Activated T-helper 2 cell treated with anti-CD3 and anti-CD28 coated beads, Interferon-gamma antibody, Interleukin-2, Interleukin-4, amounts not matched to agents 10 μg/mL and 5 μg/mL and 100 μg/mL, durations not matched to agents 14 hours and 24 hours and 36 hours (primary cell): ENCODE data around the gene EEF1AKMT2. TPM values are rescaled to one million over a fixed set of nuclear protein-coding genes. Genes with fewer than 3 reads are reported as not detected.
"Not testable (repeated sequence)": the region's sequence is repeated elsewhere in the genome, so short reads cannot be mapped to it uniquely, and the experiment has no call there.

Experiments
- DNase-seq: peaks from one replicate; pipeline ENCODE4 v3.0.0; 2021; ENCODE audit warnings: low spot score
- H3K27ac Mint-ChIP-seq: one replicate; pipeline ENCODE4 v1.8.0; 2021; ENCODE audit warnings: mixed read lengths
- H3K27me3 Mint-ChIP-seq: one replicate; pipeline ENCODE4 v1.8.0; 2021; ENCODE audit warnings: low read depth, mixed read lengths
- H3K36me3 Mint-ChIP-seq: one replicate; pipeline ENCODE4 v1.8.0; 2021; ENCODE audit warnings: low read depth, mixed read lengths
- H3K4me1 Mint-ChIP-seq: one replicate; pipeline ENCODE4 v1.8.0; 2021; ENCODE audit warnings: low read depth, mixed read lengths
- H3K4me3 Mint-ChIP-seq: one replicate; pipeline ENCODE4 v1.8.0; 2021; ENCODE audit warnings: low read depth, mild to moderate bottlenecking, moderate library complexity, mixed read lengths
- H3K9me3 Mint-ChIP-seq: one replicate; pipeline ENCODE4 v1.8.0; 2021; ENCODE audit warnings: mixed read lengths
- intact Hi-C: fragments of 100-400 bp; cut with micrococcal nuclease; formaldehyde crosslinking; loops from one replicate; pipeline ENCODE4 v1.15.1; 2023
- total RNA-seq: library from RNA; stranded (reverse); gene quantifications from 2 replicates; pipeline ENCODE4 v1.2.3, GENCODE V29; 2022

Gene EEF1AKMT2
- total RNA-seq, 1 donor from 2014 or later: 20.9 TPM

GRCh38 chr10:124748166-124748565 is 43.5 kb downstream of the EEF1AKMT2 start:
- Mint-ChIP-seq H3K4me1 (peaks cover 23% of the 10 kb centered on the region), H3K4me3 (no peak overlapping the region), H3K9me3 (no peaks in the 10 kb centered on the region), H3K27me3 (no peaks in the 10 kb centered on the region), H3K27ac (no peak overlapping the region), H3K36me3 (peaks cover 31% of the 10 kb centered on the region)
- DNase-seq: no peak
- intact Hi-C loops: loop anchor here (10.0 kb wide), 1 partner anchor 167 kb away; no protein-coding TSS in a partner anchor

- Mint-ChIP-seq H3K27ac (no peak overlapping the region), H3K4me1 (peaks cover 25% of the 10 kb centered on the region), H3K27me3 (peaks cover 2% of the 10 kb centered on the region), H3K4me3 (no peak overlapping the region), H3K36me3 (peaks cover 34% of the 10 kb centered on the region), H3K9me3 (no peaks in the 10 kb centered on the region)
- intact Hi-C loops: loop anchor here (10.0 kb wide), 1 partner anchor 167 kb away; no protein-coding TSS in a partner anchor
- DNase-seq: no peak
Observed at GRCh38 chr10:124747745-124748144, 43.9 kb downstream of the EEF1AKMT2 start.

- peaks cover 30% of the 10 kb centered on the region for H3K4me1 Mint-ChIP-seq
Observed at GRCh38 chr10:124746992-124747391, 44.7 kb downstream of the EEF1AKMT2 start.

GRCh38 chr10:124746447-124746846 is 45.2 kb downstream of the EEF1AKMT2 start:
- not testable (repeated sequence) for H3K27ac Mint-ChIP-seq, DNase-seq, H3K4me3 Mint-ChIP-seq, H3K27me3 Mint-ChIP-seq, H3K9me3 Mint-ChIP-seq
- Mint-ChIP-seq H3K4me1 (peaks cover 34% of the 10 kb centered on the region), H3K36me3 (peaks cover 34% of the 10 kb centered on the region)
- intact Hi-C loops: loop anchor here (10.0 kb wide), 1 partner anchor 168 kb away; no protein-coding TSS in a partner anchor

More at GRCh38 chr10:124746992-124747391, 44.7 kb downstream of the EEF1AKMT2 start:
- Mint-ChIP-seq H3K36me3 (peaks cover 37% of the 10 kb centered on the region), H3K9me3 (no peaks in the 10 kb centered on the region), H3K4me3 (no peak overlapping the region), H3K27me3 (peaks cover 5% of the 10 kb centered on the region), H3K27ac (no peak overlapping the region)
- intact Hi-C loops: loop anchor here (10.0 kb wide), 1 partner anchor 168 kb away; no protein-coding TSS in a partner anchor
- no peak for DNase-seq

GRCh38 chr10:124745673-124746072 is 46.0 kb downstream of the EEF1AKMT2 start:
- Mint-ChIP-seq H3K27ac (no peak overlapping the region), H3K4me3 (no peak overlapping the region), H3K4me1 (peaks cover 40% of the 10 kb centered on the region), H3K27me3 (peaks cover 6% of the 10 kb centered on the region), H3K36me3 (peaks cover 33% of the 10 kb centered on the region), H3K9me3 (no peaks in the 10 kb centered on the region)
- no peak for DNase-seq
- intact Hi-C loops: loop anchor here (10.0 kb wide), 1 partner anchor 169 kb away; no protein-coding TSS in a partner anchor

- Mint-ChIP-seq H3K4me1 (peaks cover 44% of the 10 kb centered on the region), H3K4me3 (peak overlapping the region; percentile 74), H3K27me3 (peaks cover 6% of the 10 kb centered on the region), H3K36me3 (peaks cover 32% of the 10 kb centered on the region), H3K9me3 (no peaks in the 10 kb centered on the region), H3K27ac (no peak overlapping the region)
- intact Hi-C loops: loop anchor here (10.0 kb wide), 1 partner anchor 170 kb away; no protein-coding TSS in a partner anchor
- no peak for DNase-seq
Observed at GRCh38 chr10:124745252-124745651, 46.4 kb downstream of the EEF1AKMT2 start.

DNA sequence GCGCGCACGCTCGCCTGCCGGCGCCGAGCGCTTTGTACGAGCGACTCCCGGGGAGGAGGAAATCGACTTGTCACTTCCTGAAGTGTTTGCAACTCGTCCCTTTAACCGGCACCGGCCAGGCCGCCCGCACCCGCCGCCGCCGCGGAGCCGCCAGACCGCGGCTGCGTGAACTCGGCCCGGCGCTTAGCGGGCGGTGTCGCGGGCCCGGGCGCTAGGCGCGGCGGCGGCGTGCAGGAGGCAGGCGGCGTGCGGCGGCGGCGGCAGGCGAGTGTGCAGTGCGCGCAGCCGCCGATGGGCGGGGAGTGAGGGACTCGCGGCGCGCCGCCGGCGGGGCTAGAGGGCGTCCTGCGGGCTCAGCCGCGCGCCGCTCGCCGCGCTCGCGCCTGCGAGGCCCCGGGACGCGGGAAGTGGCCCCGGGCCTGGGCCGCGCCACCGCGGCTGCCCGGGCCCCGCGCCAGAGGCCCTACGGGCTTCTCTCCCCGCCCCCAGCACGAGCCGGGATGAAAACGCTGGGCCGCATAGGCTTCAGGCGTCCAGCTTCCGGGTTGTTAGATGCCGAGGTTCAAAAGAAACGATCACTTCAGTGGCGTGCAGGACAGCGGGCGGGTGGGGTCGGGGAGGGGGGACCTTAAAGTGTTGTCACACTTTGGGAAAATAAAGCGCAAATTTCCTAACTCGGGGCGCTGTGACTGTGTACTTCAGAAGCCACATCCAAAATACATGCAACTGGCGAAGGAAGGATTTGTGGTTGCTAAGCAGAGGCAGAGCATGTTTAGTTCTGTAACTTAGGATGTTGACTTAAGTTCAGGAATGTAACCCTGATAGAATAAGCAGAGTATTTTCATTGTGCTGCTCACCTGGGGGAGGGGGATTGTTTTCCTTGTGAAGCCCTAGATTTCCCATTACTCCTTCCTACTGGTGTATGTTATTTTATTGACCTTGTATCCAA is 47.3 kb downstream of the EEF1AKMT2 start, which contains the start of gene FAM53B:
TSS of gene FAM53B (minus strand) at position 277 of the 949 bp plus-strand sequence. CDS start 37,665 bp downstream, outside the sequence.
- H3K27ac Mint-ChIP-seq: peak within 1 kb of the TSS; percentile 93
- no peaks in the 10 kb centered on the region for H3K9me3 Mint-ChIP-seq
- DNase-seq: peak; percentile 77
- peaks cover 46% of the 10 kb centered on the region for H3K4me1 Mint-ChIP-seq
- peaks cover 37% of the 10 kb centered on the region for H3K36me3 Mint-ChIP-seq
- H3K27me3 Mint-ChIP-seq: peaks cover 6% of the 10 kb centered on the region
- peak within 1 kb of the TSS; percentile 98 for H3K4me3 Mint-ChIP-seq
- intact Hi-C loops: loop anchor here (1.0 to 10.0 kb wide), 3 partner anchors 16 to 170 kb away; partner anchors contain the start of gene EEF1AKMT2

- no peaks in the 10 kb centered on the region for H3K9me3 Mint-ChIP-seq
- intact Hi-C loops: loop anchor here (1.0 to 10.0 kb wide), 3 partner anchors 15 to 171 kb away; partner anchors contain the start of gene EEF1AKMT2
- H3K36me3 Mint-ChIP-seq: peaks cover 47% of the 10 kb centered on the region
- peak overlapping the region; percentile 98 for H3K4me3 Mint-ChIP-seq
- no peak for DNase-seq
- peaks cover 6% of the 10 kb centered on the region for H3K27me3 Mint-ChIP-seq
- H3K4me1 Mint-ChIP-seq: peaks cover 48% of the 10 kb centered on the region
- peak overlapping the region; percentile 93 for H3K27ac Mint-ChIP-seq
Observed at GRCh38 chr10:124743191-124744101, 48.2 kb downstream of the EEF1AKMT2 start.

DNA sequence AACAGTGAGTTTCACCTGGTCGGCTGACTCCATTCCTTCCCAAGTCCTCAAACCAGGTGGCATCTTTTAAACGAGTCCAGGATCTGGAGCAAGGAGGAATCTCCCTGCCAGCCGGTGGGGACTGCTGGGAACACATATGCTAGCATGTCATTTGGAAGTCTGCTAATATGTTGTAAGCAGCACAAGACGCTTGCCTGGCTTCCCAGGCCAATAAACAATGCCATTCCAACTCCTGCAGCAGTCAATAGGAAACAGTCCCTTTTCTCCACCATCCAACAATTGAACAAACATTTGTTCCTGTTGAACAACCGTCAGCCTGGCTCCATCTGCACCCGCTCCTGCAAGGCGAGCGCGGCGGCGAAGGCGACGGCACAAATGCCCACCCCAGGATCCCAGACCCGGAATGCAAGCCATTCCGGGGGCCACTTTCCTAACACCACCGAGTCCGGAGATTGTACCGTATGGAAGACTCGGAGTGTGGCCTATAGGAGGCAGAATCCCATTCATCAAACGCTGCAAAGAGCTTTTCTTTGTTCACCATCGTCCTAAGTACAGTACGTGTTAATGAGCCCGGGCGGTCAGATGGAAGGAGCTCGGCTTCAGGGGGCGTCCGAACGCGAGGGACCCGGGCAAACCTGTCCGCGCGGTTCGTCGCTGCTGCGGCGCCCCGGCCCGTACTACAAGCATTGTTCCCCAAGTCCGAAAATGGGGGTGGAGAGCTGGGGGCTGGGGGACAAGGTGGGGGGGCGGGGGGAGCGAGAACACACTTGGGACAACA is 49.1 kb downstream of the EEF1AKMT2 start:
- DNase-seq: no peak
- H3K27me3 Mint-ChIP-seq: peaks cover 6% of the 10 kb centered on the region
- peak overlapping the region; percentile 65 for H3K27ac Mint-ChIP-seq
- H3K9me3 Mint-ChIP-seq: no peaks in the 10 kb centered on the region
- peaks cover 47% of the 10 kb centered on the region for H3K4me1 Mint-ChIP-seq
- peak overlapping the region; percentile 98 for H3K4me3 Mint-ChIP-seq
- intact Hi-C loops: loop anchor here (5.0 to 10.0 kb wide), 2 partner anchors 50 to 172 kb away; partner anchors contain the start of gene EEF1AKMT2
- peaks cover 42% of the 10 kb centered on the region for H3K36me3 Mint-ChIP-seq

GRCh38 chr10:124741922-124742412 is 49.7 kb downstream of the EEF1AKMT2 start:
- Mint-ChIP-seq H3K4me1 (peaks cover 49% of the 10 kb centered on the region), H3K9me3 (no peaks in the 10 kb centered on the region), H3K4me3 (peak overlapping the region; percentile 98), H3K36me3 (peaks cover 41% of the 10 kb centered on the region), H3K27ac (no peak overlapping the region), H3K27me3 (peaks cover 6% of the 10 kb centered on the region)
- intact Hi-C loops: loop anchor here (1.0 to 10.0 kb wide), 9 partner anchors 9 to 212 kb away; partner anchors contain the start of gene EEF1AKMT2
- DNase-seq: no peak

DNA sequence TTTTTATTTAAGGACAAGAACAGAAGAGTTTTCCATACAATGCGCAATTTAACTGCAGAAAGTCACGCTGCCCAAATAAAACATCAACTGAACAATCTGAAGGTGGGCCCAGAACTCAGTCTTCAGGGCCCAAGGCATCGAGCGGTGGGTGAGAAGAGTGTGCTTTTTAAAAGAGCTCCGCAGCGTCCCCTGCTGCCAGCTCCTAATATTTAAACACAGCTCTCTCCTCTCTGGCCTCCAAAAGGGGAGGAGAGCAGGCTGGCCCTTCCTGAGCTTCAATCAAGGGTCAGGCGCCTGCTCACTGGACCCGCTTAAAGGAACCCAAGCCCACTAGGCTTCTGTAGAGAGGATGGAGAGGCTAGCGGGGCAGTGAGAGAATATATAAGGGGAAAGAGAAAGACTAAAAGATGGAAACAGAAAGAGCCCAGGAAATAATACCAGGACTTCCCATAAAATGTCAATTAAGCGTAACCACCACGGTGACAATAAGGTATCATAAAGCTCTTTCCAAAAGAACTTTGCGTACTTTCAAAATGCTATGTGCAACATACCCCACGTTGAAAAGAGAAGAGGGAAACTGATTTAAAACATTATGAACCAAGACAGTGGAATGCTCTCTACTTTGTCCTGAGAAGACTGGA is 50.3 kb downstream of the EEF1AKMT2 start:
- intact Hi-C loops: loop anchor here (1.0 to 10.0 kb wide), 9 partner anchors 8 to 211 kb away; partner anchors contain the start of gene EEF1AKMT2
- peak; percentile 58 for DNase-seq
- peaks cover 36% of the 10 kb centered on the region for H3K36me3 Mint-ChIP-seq
- H3K4me1 Mint-ChIP-seq: peaks cover 49% of the 10 kb centered on the region
- H3K4me3 Mint-ChIP-seq: peak overlapping the region; percentile 80
- H3K27me3 Mint-ChIP-seq: peaks cover 6% of the 10 kb centered on the region
- peak overlapping the region; percentile 67 for H3K27ac Mint-ChIP-seq
- H3K9me3 Mint-ChIP-seq: no peaks in the 10 kb centered on the region
